Gastroesophageal sphincter (tissue), 3 donors: Measurements from ENCODE around the gene CPT1B.

Experiments used
- EP300 ChIP-seq: sonication (generic); formaldehyde crosslinking; IDR thresholded peaks from one replicate; pipeline ENCODE4 v1.6.1; 2017; ENCODE audit warnings: antibody characterized with exemption, mild to moderate bottlenecking
- POLR2A ChIP-seq, 2 donors: fragments of 450-650 bp; IDR thresholded peaks; one replicate each; pipeline ENCODE4 v1.6.1; 2017; ENCODE audit warnings: antibody characterized with exemption in 2 of 2, mild to moderate bottlenecking in 2 of 2, moderate library complexity in 1 of 2
- POLR2AphosphoS5 ChIP-seq: sonication (generic); formaldehyde crosslinking; IDR thresholded peaks from one replicate; pipeline ENCODE4 v1.6.1; 2017; ENCODE audit warnings: antibody characterized with exemption
- TF ChIP-seq, protein P1 (sequence below), 4 experiments: fragments of 200-600 bp in 2 of 4; fragments of 450-650 bp in 2 of 4; sonication (generic) in 1 of 4; IDR thresholded peaks; one replicate each; pipeline ENCODE4 v1.5.1; 2017 to 2019; ENCODE audit warnings: antibody characterized with exemption in 4 of 4, mild to moderate bottlenecking in 2 of 4, moderate library complexity in 2 of 4

GRCh38 chr22:50606165-50606945 lies 28.1 kb upstream of the CPT1B start:
- TF ChIP-seq, protein P1, sequence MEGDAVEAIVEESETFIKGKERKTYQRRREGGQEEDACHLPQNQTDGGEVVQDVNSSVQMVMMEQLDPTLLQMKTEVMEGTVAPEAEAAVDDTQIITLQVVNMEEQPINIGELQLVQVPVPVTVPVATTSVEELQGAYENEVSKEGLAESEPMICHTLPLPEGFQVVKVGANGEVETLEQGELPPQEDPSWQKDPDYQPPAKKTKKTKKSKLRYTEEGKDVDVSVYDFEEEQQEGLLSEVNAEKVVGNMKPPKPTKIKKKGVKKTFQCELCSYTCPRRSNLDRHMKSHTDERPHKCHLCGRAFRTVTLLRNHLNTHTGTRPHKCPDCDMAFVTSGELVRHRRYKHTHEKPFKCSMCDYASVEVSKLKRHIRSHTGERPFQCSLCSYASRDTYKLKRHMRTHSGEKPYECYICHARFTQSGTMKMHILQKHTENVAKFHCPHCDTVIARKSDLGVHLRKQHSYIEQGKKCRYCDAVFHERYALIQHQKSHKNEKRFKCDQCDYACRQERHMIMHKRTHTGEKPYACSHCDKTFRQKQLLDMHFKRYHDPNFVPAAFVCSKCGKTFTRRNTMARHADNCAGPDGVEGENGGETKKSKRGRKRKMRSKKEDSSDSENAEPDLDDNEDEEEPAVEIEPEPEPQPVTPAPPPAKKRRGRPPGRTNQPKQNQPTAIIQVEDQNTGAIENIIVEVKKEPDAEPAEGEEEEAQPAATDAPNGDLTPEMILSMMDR (IDR thresholded peaks at IDR 0.05), result no peak
- TF ChIP-seq POLR2A (IDR thresholded peaks at IDR 0.05) (no peak), EP300 (no peak), POLR2AphosphoS5 (no peak)
